ENCODE measurements around the gene IL1F10. TPM values are rescaled to one million over a fixed set of nuclear protein-coding genes. Genes with fewer than 3 reads are reported as not detected.
A peak's percentile ranks its signal among the peaks of the same experiment; 100 is the strongest.

Gene IL1F10
- total RNA-seq, 1 donor from 2014 or later, result not detected

DNA sequence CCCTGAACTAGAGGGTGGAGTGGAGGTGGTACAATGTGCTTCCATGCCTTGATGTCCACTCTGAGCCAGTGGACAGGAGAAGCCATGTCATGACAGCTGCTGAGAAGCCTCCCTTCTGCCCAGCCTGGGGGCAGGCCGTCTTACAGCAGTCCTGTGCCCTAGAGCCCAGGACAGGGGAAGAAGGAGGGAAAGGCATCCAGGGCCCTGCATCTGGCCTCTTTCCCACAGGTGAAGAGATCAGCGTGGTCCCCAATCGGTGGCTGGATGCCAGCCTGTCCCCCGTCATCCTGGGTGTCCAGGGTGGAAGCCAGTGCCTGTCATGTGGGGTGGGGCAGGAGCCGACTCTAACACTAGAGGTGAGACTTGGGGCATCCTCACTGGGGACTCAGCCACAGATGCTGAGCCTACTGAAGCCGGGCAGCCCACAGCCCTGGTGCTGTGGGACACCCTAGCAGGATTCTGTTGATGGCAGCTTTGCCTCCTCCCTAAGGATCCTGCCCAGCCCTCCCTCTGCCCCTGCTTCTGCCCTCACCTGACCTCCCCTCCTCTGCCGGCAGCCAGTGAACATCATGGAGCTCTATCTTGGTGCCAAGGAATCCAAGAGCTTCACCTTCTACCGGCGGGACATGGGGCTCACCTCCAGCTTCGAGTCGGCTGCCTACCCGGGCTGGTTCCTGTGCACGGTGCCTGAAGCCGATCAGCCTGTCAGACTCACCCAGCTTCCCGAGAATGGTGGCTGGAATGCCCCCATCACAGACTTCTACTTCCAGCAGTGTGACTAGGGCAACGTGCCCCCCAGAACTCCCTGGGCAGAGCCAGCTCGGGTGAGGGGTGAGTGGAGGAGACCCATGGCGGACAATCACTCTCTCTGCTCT lies 5.6 kb upstream of the IL1F10 start:
- Mint-ChIP-seq H3K4me1 (ENCODE audit: unreplicated experiment) (no peaks in the 10 kb centered on the region), H3K9me3 (peaks cover 4% of the 10 kb centered on the region), H3K36me3 (peaks cover 8% of the 10 kb centered on the region), H3K4me3 (no peak overlapping the region), H3K27ac (no peak overlapping the region), H3K27me3 (peaks cover 3% of the 10 kb centered on the region)
- TF ChIP-seq CTCF (conservative IDR thresholded peaks at IDR 0.05), result no peak
- DNase-seq (ENCODE audit: extremely low spot score, unreplicated experiment), result no peak

DNA sequence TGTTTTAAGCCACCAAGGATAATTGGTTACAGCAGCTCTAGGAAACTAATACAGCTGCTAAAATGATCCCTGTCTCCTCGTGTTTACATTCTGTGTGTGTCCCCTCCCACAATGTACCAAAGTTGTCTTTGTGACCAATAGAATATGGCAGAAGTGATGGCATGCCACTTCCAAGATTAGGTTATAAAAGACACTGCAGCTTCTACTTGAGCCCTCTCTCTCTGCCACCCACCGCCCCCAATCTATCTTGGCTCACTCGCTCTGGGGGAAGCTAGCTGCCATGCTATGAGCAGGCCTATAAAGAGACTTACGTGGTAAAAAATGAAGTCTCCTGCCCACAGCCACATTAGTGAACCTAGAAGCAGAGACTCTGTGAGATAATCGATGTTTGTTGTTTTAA lies 3.5 kb upstream of the IL1F10 start:
- no peak for TF ChIP-seq CTCF (conservative IDR thresholded peaks at IDR 0.05)
- no peak for DNase-seq (ENCODE audit: extremely low spot score, unreplicated experiment)
- Mint-ChIP-seq H3K9me3 (peaks cover 14% of the 10 kb centered on the region), H3K4me3 (no peak overlapping the region), H3K36me3 (peaks cover 4% of the 10 kb centered on the region), H3K27me3 (peaks cover 5% of the 10 kb centered on the region), H3K27ac (no peak overlapping the region), H3K4me1 (ENCODE audit: unreplicated experiment) (peaks cover 5% of the 10 kb centered on the region)

DNA sequence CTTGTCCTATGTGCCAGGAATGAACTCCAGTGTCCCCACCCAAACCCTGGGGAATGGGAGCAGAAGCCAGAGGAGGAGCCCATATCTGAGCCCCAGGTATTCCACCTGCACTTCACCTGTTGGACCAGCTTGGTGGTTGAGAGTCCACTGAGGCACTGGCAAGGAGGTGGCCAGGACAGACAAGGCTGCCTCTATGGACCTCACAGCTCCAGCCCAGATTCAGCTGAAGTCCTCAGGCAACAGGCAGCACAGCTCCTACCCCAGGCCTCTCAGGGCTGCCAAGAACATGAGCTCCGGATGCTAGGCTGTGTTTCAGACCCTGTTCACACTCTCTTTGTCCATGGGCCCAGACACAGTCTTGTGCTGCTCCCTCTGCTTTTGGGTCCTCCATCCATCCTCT lies 2.9 kb upstream of the IL1F10 start:
- no peak for DNase-seq (ENCODE audit: extremely low spot score, unreplicated experiment)
- H3K4me1 Mint-ChIP-seq (ENCODE audit: unreplicated experiment), result peaks cover 6% of the 10 kb centered on the region
- H3K36me3 Mint-ChIP-seq, result peaks cover 4% of the 10 kb centered on the region
- peaks cover 15% of the 10 kb centered on the region for H3K9me3 Mint-ChIP-seq
- no peak overlapping the region for H3K4me3 Mint-ChIP-seq
- H3K27me3 Mint-ChIP-seq, result peaks cover 5% of the 10 kb centered on the region
- no peak overlapping the region for H3K27ac Mint-ChIP-seq
- TF ChIP-seq CTCF (conservative IDR thresholded peaks at IDR 0.05), result no peak

DNA sequence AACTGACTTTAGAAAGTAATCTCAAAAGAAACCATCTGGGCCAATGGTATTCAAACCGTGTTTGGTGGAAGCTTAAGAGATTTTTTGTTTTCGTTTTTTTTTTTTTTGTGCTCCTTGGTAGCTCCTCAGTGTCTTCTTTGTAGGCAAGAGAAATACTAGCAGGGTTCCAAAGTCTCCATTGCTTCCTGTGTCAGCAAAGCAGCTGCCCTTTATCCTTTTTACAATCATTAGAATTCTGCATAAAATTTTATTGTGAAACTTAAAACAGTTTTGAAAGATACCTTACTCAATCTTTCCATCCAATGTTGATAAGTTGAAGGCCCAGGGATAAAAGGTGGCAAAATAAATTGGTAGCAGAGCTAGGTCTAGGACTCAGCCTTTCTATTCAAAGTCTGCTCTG lies 479 bp downstream of the IL1F10 start:
- DNase-seq (ENCODE audit: extremely low spot score, unreplicated experiment), result no peak
- H3K4me3 Mint-ChIP-seq, result no peak overlapping the region
- H3K36me3 Mint-ChIP-seq, result no peaks in the 10 kb centered on the region
- peaks cover 5% of the 10 kb centered on the region for H3K27me3 Mint-ChIP-seq
- no peak for TF ChIP-seq CTCF (conservative IDR thresholded peaks at IDR 0.05)
- peaks cover 15% of the 10 kb centered on the region for H3K9me3 Mint-ChIP-seq
- peak overlapping the region; percentile 92 for H3K27ac Mint-ChIP-seq
- H3K4me1 Mint-ChIP-seq (ENCODE audit: unreplicated experiment), result peaks cover 6% of the 10 kb centered on the region

GRCh38 chr2:113068706-113069485 lies 1.1 kb downstream of the IL1F10 start:
- no peak for TF ChIP-seq CTCF (conservative IDR thresholded peaks at IDR 0.05)
- H3K36me3 Mint-ChIP-seq, result no peaks in the 10 kb centered on the region
- H3K4me3 Mint-ChIP-seq, result peak overlapping the region; percentile 65
- H3K27ac Mint-ChIP-seq, result peak overlapping the region; percentile 92
- H3K9me3 Mint-ChIP-seq, result peaks cover 15% of the 10 kb centered on the region
- H3K27me3 Mint-ChIP-seq, result peaks cover 5% of the 10 kb centered on the region
- DNase-seq (ENCODE audit: extremely low spot score, unreplicated experiment), result no peak
- peaks cover 6% of the 10 kb centered on the region for H3K4me1 Mint-ChIP-seq (ENCODE audit: unreplicated experiment)
